Mucosa of stomach (tissue), 1 donor: ENCODE measurements around the gene DNAI2.

Experiments used
- H3K27me3 ChIP-seq: one replicate; pipeline ENCODE4 v1.7.0; 2013; ENCODE audit warnings: mild to moderate bottlenecking, low read length; ENCODE audit not compliant: control insufficient read depth, insufficient read depth
- H3K36me3 ChIP-seq: one replicate; pipeline ENCODE4 v1.7.0; 2013; ENCODE audit warnings: low read length; ENCODE audit not compliant: control insufficient read depth, insufficient read depth
- H3K4me1 ChIP-seq: one replicate; pipeline ENCODE4 v1.7.0; 2013; ENCODE audit warnings: mild to moderate bottlenecking, low read length; ENCODE audit not compliant: control insufficient read depth, insufficient read depth
- H3K4me3 ChIP-seq: one replicate; pipeline ENCODE4 v1.7.0; 2013; ENCODE audit warnings: low read length
- H3K9ac ChIP-seq: one replicate; pipeline ENCODE4 v1.7.0; 2013; ENCODE audit warnings: mild to moderate bottlenecking, low read length, moderate library complexity
- H3K9me3 ChIP-seq: one replicate; pipeline ENCODE4 v1.7.0; 2013; ENCODE audit warnings: mild to moderate bottlenecking, low read length, moderate library complexity; ENCODE audit not compliant: control insufficient read depth
- donor health status: Pancreatic carcinoma.

The DNAI2 gene

DNA sequence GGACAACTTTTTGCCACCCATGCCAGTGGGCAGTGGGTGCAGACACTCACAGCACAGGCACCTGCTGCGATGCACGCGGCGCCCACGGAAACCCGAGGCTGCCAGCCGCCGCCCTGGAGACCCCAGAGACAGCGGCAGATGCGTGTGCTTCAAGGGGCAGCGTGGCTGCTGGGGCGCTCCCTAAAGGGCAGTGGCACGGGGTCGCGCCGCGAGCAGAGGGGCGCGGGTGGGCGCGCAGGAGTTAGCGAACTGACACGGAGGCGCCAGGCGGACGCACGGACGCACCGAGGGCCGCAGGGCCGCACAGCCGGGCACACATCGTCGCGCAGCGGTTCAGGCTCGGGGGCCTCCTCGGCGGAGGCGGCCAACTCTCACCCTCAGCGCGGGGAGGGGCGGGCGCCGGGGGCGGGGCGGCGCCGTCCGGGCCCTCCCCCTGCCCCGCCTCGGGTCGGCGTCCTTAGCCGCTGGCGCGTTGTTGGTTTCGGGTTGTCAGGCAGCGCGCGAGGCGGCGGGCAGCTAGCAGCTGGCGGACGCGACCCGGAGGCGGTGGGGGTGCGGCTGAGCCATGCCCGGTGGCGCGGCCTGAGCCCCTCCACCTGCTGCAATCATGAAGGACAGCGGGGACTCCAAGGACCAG is 51.8 kb downstream of the DNAI2 start, which contains the start of gene KIF19:
Gene KIF19 (plus strand): TSS at position 484 of the 637 bp plus-strand sequence. CDS start 124 bp downstream, at position 608.
- Histone ChIP-seq H3K27me3 (peaks cover 37% of the 10 kb centered on the region), H3K9me3 (no peaks in the 10 kb centered on the region), H3K36me3 (no peaks in the 10 kb centered on the region), H3K4me1 (peaks cover 8% of the 10 kb centered on the region), H3K9ac (peak within 1 kb of the TSS; percentile 28), H3K4me3 (no peak within 1 kb of the TSS)

- peak overlapping the region; percentile 28 for H3K9ac ChIP-seq
Observed at GRCh38 chr17:74326506-74326905, 52.5 kb downstream of the DNAI2 start.

GRCh38 chr17:74328487-74328886 is 54.5 kb downstream of the DNAI2 start:
- Histone ChIP-seq H3K27me3 (peaks cover 42% of the 10 kb centered on the region), H3K4me3 (no peak overlapping the region), H3K9ac (no peak overlapping the region), H3K9me3 (no peaks in the 10 kb centered on the region), H3K4me1 (peaks cover 8% of the 10 kb centered on the region), H3K36me3 (no peaks in the 10 kb centered on the region)

More at GRCh38 chr17:74326506-74326905, 52.5 kb downstream of the DNAI2 start:
- Histone ChIP-seq H3K27me3 (peaks cover 39% of the 10 kb centered on the region), H3K4me1 (peaks cover 8% of the 10 kb centered on the region), H3K4me3 (no peak overlapping the region), H3K9me3 (no peaks in the 10 kb centered on the region), H3K36me3 (no peaks in the 10 kb centered on the region)

DNA sequence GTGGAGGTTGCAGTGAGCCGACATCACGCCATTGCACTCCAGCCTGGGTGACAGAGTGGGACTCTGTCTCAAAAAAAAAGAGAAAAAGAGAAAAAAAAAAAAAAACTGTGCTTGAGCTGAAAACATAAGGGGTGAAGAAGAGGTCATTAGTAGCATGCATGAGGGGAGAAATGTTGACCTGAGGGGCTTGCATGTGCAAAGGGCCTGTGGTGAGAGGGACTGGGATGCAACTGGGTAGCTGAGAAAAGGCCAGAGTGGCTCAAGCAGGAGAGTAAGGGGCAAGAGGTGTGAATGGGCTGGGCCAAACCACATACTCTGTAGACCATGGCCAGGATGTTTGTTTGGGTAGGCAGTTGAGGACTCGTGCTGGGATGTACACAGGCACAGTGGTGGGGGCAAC is 55.3 kb downstream of the DNAI2 start:
- H3K27me3 ChIP-seq, result peaks cover 42% of the 10 kb centered on the region
- no peaks in the 10 kb centered on the region for H3K9me3 ChIP-seq
- H3K36me3 ChIP-seq, result no peaks in the 10 kb centered on the region
- peaks cover 8% of the 10 kb centered on the region for H3K4me1 ChIP-seq
- no peak overlapping the region for H3K9ac ChIP-seq
- no peak overlapping the region for H3K4me3 ChIP-seq

DNA sequence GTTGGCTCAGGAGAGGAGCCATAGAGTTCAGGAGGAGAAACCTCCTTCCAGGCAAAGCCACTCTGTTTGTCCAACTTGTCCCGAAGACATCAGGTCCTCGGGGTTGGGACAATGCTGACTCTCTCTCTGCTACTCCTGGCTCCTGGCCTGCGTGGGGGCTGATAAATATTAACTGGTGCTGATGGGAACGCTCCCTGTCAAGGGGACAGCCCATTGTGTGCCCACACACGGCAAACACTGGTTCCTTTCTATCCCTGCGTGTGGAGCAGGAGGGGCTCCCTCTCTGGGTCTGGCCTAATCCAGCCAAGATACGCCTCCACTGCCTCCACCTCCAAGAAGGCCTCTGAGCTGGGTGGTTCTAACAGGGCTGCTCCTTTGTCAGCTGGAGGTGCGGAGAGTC is 56.4 kb downstream of the DNAI2 start:
- no peak overlapping the region for H3K4me3 ChIP-seq
- no peaks in the 10 kb centered on the region for H3K36me3 ChIP-seq
- no peak overlapping the region for H3K9ac ChIP-seq
- H3K4me1 ChIP-seq, result peaks cover 8% of the 10 kb centered on the region
- peaks cover 37% of the 10 kb centered on the region for H3K27me3 ChIP-seq
- H3K9me3 ChIP-seq, result no peaks in the 10 kb centered on the region

- Histone ChIP-seq H3K9ac (no peak overlapping the region), H3K9me3 (no peaks in the 10 kb centered on the region), H3K36me3 (no peaks in the 10 kb centered on the region), H3K4me1 (no peaks in the 10 kb centered on the region), H3K27me3 (peaks cover 20% of the 10 kb centered on the region), H3K4me3 (no peak overlapping the region)
Observed at GRCh38 chr17:74332017-74332650, 58.1 kb downstream of the DNAI2 start.

DNA sequence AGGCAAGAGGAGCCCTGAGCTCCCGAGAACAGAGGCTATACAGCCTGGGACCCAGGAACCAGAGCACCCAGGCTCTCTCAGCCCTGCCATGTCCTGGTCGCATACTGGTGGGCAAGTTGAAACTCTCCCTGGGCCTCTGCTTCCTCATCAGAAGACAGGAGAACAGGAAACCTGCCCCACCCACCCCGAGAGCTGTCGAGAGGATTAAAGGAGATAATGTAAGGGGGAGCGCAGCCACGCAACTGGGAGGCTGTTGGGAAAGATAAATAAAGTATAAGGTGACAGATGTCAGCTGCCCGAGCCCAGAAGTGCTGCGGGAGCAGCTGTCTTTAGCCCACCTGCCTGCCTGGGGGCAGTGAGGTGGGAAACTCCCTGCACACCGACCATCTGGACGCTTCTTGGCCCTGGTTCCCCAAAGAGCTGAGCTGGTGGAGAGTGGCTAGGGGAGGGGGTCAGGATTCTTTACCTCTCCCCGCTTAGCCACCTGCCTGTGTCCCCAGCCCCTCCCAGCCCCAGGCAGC is 58.8 kb downstream of the DNAI2 start:
- no peak overlapping the region for H3K9ac ChIP-seq

DNA sequence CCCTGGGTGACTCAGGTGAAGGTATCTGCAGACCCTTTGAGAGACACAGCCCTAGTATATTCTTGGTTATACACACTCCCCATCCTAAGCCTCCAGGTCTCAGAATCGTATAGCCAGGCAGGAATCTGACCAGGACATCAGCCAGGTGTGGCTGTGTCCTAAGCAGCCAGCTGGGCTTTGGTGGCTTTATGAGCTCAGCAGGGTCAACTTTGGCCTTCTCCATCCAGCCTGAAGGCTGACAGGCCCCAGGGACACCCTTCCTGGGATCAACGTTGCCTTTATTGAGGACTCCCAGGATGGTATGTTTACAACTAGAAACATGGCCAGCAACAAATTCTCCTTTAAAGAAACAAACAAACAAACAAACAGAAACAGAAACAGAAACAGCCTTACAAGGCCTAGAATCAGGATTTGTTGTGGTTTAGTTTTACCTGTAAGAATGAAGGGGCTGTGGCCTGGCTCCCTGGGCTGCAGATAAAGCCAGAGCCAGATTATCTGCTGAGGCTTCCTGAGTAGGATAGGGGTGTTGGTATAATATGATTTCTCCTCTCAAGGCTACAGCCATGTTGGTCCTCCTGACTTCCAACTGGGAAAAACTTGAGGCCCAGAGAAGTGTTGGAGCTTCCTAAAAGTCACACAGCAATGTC is 60.5 kb downstream of the DNAI2 start:
- Histone ChIP-seq H3K27me3 (peaks cover 16% of the 10 kb centered on the region), H3K9me3 (no peaks in the 10 kb centered on the region), H3K36me3 (no peaks in the 10 kb centered on the region), H3K9ac (no peak overlapping the region), H3K4me3 (no peak overlapping the region), H3K4me1 (no peaks in the 10 kb centered on the region)

More for the DNA sequence above, 58.8 kb downstream of the DNAI2 start:
- Histone ChIP-seq H3K36me3 (no peaks in the 10 kb centered on the region), H3K4me1 (no peaks in the 10 kb centered on the region), H3K27me3 (peaks cover 19% of the 10 kb centered on the region), H3K9me3 (no peaks in the 10 kb centered on the region), H3K4me3 (no peak overlapping the region)

GRCh38 chr17:74335529-74336062 is 61.6 kb downstream of the DNAI2 start:
- Histone ChIP-seq H3K27me3 (peaks cover 13% of the 10 kb centered on the region), H3K4me1 (no peaks in the 10 kb centered on the region), H3K9me3 (no peaks in the 10 kb centered on the region), H3K36me3 (no peaks in the 10 kb centered on the region), H3K4me3 (no peak overlapping the region), H3K9ac (no peak overlapping the region)

GRCh38 chr17:74336307-74336706 is 62.3 kb downstream of the DNAI2 start:
- no peaks in the 10 kb centered on the region for H3K9me3 ChIP-seq
- H3K9ac ChIP-seq, result no peak overlapping the region
- H3K4me1 ChIP-seq, result no peaks in the 10 kb centered on the region
- peaks cover 8% of the 10 kb centered on the region for H3K27me3 ChIP-seq
- no peaks in the 10 kb centered on the region for H3K36me3 ChIP-seq
- no peak overlapping the region for H3K4me3 ChIP-seq

GRCh38 chr17:74337834-74338500 is 63.9 kb downstream of the DNAI2 start:
- Histone ChIP-seq H3K4me1 (no peaks in the 10 kb centered on the region), H3K4me3 (no peak overlapping the region), H3K9me3 (no peaks in the 10 kb centered on the region), H3K36me3 (no peaks in the 10 kb centered on the region), H3K27me3 (peaks cover 6% of the 10 kb centered on the region), H3K9ac (no peak overlapping the region)
